GM12892 (cell line): ENCODE data around the gene ERBB2.

Source experiments
- POLR2A ChIP-seq: IDR thresholded peaks from 2 replicates; pipeline ENCODE4 v1.6.1; 2011; ENCODE audit warnings: low read depth, low read length, control low read depth
- POLR2AphosphoS5 ChIP-seq: IDR thresholded peaks from 2 replicates; pipeline ENCODE4 v1.6.1; 2011; ENCODE audit warnings: low read depth, low read length, control low read depth

DNA sequence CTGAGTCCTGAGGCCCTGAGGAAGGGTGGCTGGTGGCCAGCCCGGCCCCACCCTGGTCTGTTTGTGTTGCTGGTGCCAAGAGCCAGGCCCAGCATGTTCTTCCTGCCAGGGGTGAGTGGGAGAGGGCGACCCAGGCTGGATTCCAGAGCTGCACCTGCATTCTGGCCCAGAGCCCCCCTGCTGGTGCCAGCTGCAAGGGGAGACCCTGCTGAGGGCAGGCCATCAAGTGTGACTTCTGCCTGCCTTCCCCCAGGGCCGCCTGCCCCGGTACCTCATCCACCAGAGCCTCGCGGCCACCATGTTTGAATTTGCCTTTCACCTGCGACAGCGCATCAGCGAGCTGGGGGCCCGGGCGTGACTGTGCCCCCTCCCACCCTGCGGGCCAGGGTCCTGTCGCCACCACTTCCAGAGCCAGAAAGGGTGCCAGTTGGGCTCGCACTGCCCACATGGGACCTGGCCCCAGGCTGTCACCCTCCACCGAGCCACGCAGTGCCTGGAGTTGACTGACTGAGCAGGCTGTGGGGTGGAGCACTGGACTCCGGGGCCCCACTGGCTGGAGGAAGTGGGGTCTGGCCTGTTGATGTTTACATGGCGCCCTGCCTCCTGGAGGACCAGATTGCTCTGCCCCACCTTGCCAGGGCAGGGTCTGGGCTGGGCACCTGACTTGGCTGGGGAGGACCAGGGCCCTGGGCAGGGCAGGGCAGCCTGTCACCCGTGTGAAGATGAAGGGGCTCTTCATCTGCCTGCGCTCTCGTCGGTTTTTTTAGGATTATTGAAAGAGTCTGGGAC lies 37.1 kb upstream of the ERBB2 start:
- no peak for TF ChIP-seq POLR2A
- no peak for TF ChIP-seq POLR2AphosphoS5
